Endodermal cell (in vitro differentiated cells): ENCODE results near the gene PTPRT. TPM values are rescaled to one million over a fixed set of nuclear protein-coding genes. Genes with fewer than 3 reads are reported as not detected.

Experiments used
- DNase-seq: peaks from one replicate; pipeline ENCODE4 v3.0.0-alpha.2; 2017
- H3K27ac ChIP-seq: 2 replicates; pipeline ENCODE4 v1.5.1; 2013; ENCODE audit warnings: mild to moderate bottlenecking, low read depth, low read length, moderate library complexity
- H3K27me3 ChIP-seq: 2 replicates; pipeline ENCODE4 v1.6.1; 2013; ENCODE audit warnings: mild to moderate bottlenecking, low read length, moderate library complexity; ENCODE audit not compliant: insufficient read depth, control insufficient read depth, poor library complexity, severe bottlenecking
- H3K36me3 ChIP-seq: 2 replicates; pipeline ENCODE4 v1.7.0; 2013; ENCODE audit warnings: mild to moderate bottlenecking, low read length, moderate library complexity; ENCODE audit not compliant: control insufficient read depth, insufficient read depth
- H3K4me1 ChIP-seq: one replicate; pipeline ENCODE4 v1.7.0; 2013; ENCODE audit warnings: low read length; ENCODE audit not compliant: control insufficient read depth, insufficient read depth
- H3K4me3 ChIP-seq: 2 replicates; pipeline ENCODE4 v1.5.1; 2013; ENCODE audit warnings: mild to moderate bottlenecking, low read length, moderate library complexity
- H3K9ac ChIP-seq: 2 replicates; pipeline ENCODE4 v1.6.1; 2013; ENCODE audit warnings: mild to moderate bottlenecking, low read length, moderate library complexity; ENCODE audit not compliant: poor library complexity, severe bottlenecking; ENCODE audit errors: extremely low read depth
- H3K9me3 ChIP-seq: 2 replicates; pipeline ENCODE4 v1.6.1; 2013; ENCODE audit warnings: mild to moderate bottlenecking, low read length, moderate library complexity; ENCODE audit not compliant: control insufficient read depth
- H3K27ac Mint-ChIP-seq: 2 replicates; pipeline ENCODE4 v1.8.0; 2020; ENCODE audit warnings: mixed read lengths
- H3K27me3 Mint-ChIP-seq: 2 replicates; pipeline ENCODE4 v1.8.0; 2021; ENCODE audit warnings: mild to moderate bottlenecking, mixed read lengths; ENCODE audit not compliant: insufficient read depth
- H3K36me3 Mint-ChIP-seq: 2 replicates; pipeline ENCODE4 v1.8.0; 2020; ENCODE audit warnings: low read depth, mixed read lengths
- H3K4me1 Mint-ChIP-seq: 2 replicates; pipeline ENCODE4 v1.8.0; 2020; ENCODE audit warnings: mixed read lengths
- H3K4me3 Mint-ChIP-seq: 2 replicates; pipeline ENCODE4 v1.8.0; 2020; ENCODE audit warnings: mild to moderate bottlenecking, moderate library complexity, mixed read lengths
- H3K9me3 Mint-ChIP-seq: 2 replicates; pipeline ENCODE4 v1.8.0; 2020; ENCODE audit warnings: mild to moderate bottlenecking, mixed read lengths
- WGBS, 2 experiments: methylation state at CpG; one replicate each; pipeline versions ENCODE4 v1.1.5 to v1.1.7; 2013; ENCODE audit warnings: missing lambda C conversion rate in 2 of 2, mixed read lengths in 1 of 2; ENCODE audit not compliant: insufficient coverage in 1 of 2, insufficient read length in 1 of 2; 5-methylcytosine and 5-hydroxymethylcytosine counted together
- total RNA-seq, 2 donors: library from RNA; stranded (reverse); fragmentation: NEBNext Ultra II Directional in 1 of 2; extraction: Animal tissue kit (Norgen Biotek cat#: 25700) in 1 of 2; gene quantifications; 2 replicates in 1 of 2; 3 replicates in 1 of 2; pipeline ENCODE4 v1.2.1, GENCODE V29; 2021
- TF ChIP-seq, protein P1 (sequence below): fragments of 200-600 bp; sonication (generic); conservative IDR thresholded peaks from 2 replicates; pipeline ENCODE4 v1.5.0; 2021; ENCODE audit warnings: antibody characterized with exemption, mild to moderate bottlenecking

PTPRT gene
- total RNA-seq, 2 donors from 2014 or later = 2.3 to 2.7 TPM

DNA sequence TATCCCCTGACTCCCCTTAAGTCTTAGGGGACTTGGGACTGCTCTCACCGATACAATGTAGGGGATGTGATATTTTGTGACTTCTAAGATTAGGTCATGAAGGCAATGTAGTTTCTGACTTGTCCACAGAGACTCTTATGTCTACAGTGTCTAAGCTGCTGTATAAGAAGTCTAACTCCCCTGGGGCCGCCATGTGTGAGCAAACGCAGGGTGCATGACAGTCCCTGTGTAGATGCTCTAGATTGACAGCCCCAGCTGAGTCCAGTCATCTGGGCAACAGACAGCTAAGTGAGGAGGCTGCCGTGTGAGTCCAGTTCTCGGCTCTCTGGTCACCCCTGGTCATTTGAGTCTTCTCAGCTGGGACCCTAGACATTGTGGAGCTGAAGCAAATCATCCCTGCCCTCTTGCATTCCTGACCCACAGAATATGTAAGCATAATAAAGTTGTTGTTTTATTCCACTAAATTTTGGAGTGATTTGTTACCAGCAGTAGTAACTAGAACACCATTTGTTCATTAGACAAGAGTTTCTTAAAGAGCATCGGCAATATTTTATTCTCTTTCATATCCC is 828.2 kb downstream of the PTPRT start:
- Mint-ChIP-seq H3K27me3 (no peaks in the 10 kb centered on the region), H3K4me1 (no peaks in the 10 kb centered on the region), H3K9me3 (no peaks in the 10 kb centered on the region), H3K4me3 (no peak overlapping the region), H3K27ac (no peak overlapping the region), H3K36me3 (no peaks in the 10 kb centered on the region)
- H3K4me1 ChIP-seq = no peaks in the 10 kb centered on the region
- no peak for DNase-seq
- H3K27me3 ChIP-seq = no peaks in the 10 kb centered on the region
- H3K27ac ChIP-seq = no peak overlapping the region
- H3K36me3 ChIP-seq = no peaks in the 10 kb centered on the region
- TF ChIP-seq, protein P1, sequence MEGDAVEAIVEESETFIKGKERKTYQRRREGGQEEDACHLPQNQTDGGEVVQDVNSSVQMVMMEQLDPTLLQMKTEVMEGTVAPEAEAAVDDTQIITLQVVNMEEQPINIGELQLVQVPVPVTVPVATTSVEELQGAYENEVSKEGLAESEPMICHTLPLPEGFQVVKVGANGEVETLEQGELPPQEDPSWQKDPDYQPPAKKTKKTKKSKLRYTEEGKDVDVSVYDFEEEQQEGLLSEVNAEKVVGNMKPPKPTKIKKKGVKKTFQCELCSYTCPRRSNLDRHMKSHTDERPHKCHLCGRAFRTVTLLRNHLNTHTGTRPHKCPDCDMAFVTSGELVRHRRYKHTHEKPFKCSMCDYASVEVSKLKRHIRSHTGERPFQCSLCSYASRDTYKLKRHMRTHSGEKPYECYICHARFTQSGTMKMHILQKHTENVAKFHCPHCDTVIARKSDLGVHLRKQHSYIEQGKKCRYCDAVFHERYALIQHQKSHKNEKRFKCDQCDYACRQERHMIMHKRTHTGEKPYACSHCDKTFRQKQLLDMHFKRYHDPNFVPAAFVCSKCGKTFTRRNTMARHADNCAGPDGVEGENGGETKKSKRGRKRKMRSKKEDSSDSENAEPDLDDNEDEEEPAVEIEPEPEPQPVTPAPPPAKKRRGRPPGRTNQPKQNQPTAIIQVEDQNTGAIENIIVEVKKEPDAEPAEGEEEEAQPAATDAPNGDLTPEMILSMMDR = no peak
- 83 to 88% methylated on average over 3 to 6 of the region's 6 CpGs for WGBS, 2 experiments
- no peak overlapping the region for H3K9ac ChIP-seq
- H3K4me3 ChIP-seq = no peak overlapping the region
- H3K9me3 ChIP-seq = no peaks in the 10 kb centered on the region

DNA sequence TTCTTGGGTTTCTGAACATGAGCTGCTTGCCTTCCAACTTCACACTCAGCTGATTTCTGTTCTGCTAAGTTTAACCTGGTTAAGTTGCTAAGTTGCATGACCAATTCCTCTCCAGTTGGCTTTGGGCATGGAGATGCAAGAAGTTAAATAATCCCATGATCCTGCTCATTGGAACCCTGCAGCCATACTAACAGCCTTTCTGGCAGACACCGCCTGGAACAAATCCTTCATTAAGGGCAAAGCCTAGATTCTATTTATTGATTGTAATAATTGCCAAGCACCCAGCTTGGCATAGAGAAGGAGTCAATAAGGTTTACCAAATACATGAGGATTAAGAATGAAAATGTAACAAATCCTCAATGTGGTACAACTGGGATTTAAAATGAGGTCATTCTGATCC is 829.1 kb downstream of the PTPRT start:
- Mint-ChIP-seq H3K4me1 (no peaks in the 10 kb centered on the region), H3K9me3 (no peaks in the 10 kb centered on the region), H3K27ac (no peak overlapping the region), H3K4me3 (no peak overlapping the region), H3K36me3 (no peaks in the 10 kb centered on the region), H3K27me3 (no peaks in the 10 kb centered on the region)
- H3K36me3 ChIP-seq = no peaks in the 10 kb centered on the region
- no peaks in the 10 kb centered on the region for H3K27me3 ChIP-seq
- H3K9ac ChIP-seq = no peak overlapping the region
- 87% methylated on average over 1 of the region's 1 CpG; no CpG with 5 or more reads in 1 of the 2 experiments for WGBS, 2 experiments
- no peak for DNase-seq
- H3K27ac ChIP-seq = no peak overlapping the region
- no peaks in the 10 kb centered on the region for H3K4me1 ChIP-seq
- no peaks in the 10 kb centered on the region for H3K9me3 ChIP-seq
- TF ChIP-seq, protein P1 = no peak
- H3K4me3 ChIP-seq = no peak overlapping the region

DNA sequence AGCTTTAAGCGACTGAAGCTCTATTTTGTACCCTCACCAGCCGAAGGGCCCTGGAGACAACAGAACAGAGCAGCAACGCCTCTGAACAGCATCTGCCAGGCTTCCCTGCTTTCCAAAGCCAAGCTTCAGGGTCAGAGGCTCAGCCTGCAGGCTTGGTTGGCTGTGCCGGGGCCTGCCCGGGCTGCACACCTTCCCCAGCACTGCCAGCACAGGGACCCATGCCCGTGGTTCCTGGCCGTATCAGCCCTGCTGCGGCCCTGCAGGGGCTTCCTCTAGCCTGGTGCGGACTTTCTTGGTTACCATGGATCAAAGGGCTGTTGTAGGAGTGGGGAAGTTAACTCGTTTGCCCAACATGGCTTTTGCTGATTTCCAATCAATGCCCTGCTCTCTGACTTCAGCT is 830.1 kb downstream of the PTPRT start:
- Histone ChIP-seq H3K4me1 (no peaks in the 10 kb centered on the region), H3K4me3 (no peak overlapping the region), H3K9ac (no peak overlapping the region), H3K27me3 (no peaks in the 10 kb centered on the region), H3K36me3 (no peaks in the 10 kb centered on the region), H3K9me3 (no peaks in the 10 kb centered on the region), H3K27ac (no peak overlapping the region)
- H3K27ac Mint-ChIP-seq = no peak overlapping the region
- no peak for DNase-seq
- TF ChIP-seq, protein P1 = no peak
- 82 to 100% methylated on average over 3 to 10 of the region's 10 CpGs for WGBS, 2 experiments
- no peak overlapping the region for H3K4me3 Mint-ChIP-seq
- H3K9me3 Mint-ChIP-seq = no peaks in the 10 kb centered on the region
- H3K27me3 Mint-ChIP-seq = no peaks in the 10 kb centered on the region
- no peaks in the 10 kb centered on the region for H3K4me1 Mint-ChIP-seq
- no peaks in the 10 kb centered on the region for H3K36me3 Mint-ChIP-seq
